ENCODE data around the gene RGMA.

Gene RGMA

DNA sequence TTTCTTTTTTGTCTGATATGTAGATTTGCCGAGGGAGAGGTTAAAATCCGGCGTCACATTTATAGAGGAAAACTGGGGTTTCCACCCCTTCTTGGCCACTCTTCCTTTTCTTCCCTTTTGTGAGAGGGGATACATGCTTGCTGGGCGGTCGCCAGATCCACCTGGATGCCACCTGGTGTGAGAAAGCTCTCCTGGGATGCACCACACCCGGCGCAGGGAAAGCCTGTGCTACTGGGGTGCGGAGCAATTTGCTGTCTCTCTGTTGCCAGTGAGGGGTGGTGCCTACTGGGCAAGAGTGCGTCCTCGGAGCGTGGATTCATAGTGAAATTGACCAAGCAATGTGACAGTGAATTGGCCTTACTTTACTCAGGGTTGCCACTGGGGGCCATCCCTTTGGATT is 2.5 kb upstream of the RGMA start:
- DNase-seq: no peak

DNA sequence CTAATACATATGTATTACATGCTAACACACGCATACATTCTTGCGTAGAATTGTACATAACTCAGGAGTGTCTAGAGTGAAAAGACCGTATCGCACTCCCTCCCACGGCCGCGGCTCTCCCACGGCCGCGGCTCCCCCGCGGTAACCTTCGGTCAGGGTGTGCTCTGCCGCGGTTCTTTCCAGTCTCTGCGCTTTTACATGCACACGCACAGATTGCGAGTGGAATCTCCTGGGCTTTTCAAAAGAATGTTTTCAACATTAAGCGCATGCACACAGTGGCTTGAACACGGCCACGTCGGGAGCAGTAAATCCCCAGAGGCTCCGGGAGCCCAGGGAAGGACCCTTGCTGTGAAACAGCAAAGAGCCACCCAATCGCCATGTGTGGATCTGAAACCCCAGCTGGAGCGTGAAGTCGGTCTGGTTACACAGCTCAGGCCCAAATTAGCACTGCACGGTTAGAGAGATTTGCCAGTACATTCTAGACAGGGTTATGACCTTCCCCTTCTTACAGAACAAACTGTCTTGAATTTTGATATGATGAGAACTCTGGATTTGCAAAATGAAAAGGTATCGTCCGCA is 805 bp upstream of the RGMA start:
- no peak for DNase-seq

DNA sequence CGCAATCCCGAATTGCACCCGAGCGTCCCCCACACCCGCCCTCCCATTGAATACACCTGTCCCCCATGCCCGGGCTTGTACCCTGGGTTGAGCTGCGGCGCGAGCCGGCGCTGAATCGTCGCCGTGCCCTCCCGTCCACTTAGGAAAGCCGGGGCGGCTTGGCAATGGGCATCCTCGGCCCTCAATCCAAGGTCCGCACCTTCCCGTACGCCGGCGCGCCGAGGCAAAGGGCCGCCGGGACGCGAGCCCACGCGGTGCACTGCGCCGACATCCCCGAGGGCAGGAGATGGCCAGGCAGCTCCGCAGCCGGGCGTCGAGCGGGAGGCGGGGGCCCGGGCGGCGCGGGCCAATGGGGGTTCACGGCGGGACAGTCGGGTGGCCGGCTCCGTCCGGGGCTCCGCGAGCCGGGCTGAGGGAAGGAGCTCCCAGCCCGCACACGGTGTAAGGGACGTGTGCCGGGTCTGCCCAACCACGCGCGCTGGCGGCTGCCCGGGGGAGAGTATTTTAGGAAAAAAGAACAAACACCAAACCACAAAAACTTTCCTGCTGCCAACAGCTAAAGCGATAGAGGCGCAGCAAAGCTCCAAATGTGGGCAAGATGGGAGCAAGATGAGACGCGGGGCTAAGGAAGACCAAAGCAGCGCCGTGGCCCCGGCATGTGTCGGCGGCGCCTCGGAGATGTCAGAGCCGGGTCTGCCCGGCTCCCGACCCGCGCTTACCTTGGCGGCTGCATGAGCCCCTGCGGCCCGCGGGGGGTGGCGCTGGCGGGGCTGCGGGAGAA is 621 bp downstream of the RGMA start:
- no peak for DNase-seq

DNA sequence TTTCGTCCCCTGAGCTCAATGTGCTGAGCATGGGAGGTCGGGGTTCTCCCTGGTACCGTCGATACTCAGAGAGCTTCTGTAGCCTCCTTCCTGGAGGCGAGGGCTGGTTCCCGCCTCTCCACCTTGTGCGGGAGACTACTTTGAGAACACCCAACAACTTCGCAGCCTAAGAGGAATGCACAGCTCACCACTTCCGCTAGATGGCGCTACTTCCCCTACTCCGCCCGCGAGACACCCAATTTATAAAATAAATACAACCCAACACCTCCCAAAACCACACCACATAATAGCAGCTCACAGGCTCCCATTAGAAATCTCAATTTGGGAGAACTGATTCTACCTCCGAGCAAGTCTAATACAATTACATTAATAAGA is 1.2 kb downstream of the RGMA start:
- peak; percentile 34 for DNase-seq

DNA sequence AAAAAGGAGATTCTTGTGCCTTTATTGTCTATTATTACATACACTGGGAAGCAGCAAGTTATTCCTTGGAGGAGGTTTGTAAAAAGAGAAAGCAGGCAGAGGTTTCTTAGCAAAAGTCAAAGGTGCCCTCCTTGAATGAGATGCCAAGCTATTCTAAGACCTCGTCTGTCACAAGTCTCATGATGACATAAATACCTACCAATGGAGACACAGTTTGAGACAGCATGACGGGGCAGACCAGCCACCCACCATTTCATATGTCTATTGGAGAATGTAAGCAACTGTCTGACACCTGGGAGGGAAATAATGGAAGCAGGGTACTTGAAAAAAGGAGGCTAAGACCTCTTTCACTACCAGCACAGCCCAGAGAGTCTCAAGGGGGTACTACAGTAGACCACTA is 2.2 kb downstream of the RGMA start:
- no peak for DNase-seq

DNA sequence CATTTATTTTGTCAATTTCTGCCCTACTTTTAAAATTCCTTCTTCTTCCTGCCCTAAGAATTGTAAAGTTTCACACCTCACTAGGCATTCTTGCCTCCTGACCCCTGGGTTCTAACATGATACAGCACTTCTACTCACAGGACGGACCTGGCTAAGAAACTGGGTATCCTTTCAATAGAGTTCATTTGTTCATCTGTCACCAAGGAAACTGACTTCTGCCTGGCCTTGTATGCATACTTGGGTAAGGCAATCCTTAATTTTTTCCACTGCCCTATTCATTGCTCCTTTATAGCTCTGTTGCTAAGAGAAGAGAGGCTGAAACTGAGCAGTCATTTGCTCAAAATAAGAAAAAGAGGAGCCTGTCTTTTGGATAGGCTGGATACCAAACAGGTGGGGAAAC is 3.3 kb downstream of the RGMA start:
- DNase-seq: no peak

DNA sequence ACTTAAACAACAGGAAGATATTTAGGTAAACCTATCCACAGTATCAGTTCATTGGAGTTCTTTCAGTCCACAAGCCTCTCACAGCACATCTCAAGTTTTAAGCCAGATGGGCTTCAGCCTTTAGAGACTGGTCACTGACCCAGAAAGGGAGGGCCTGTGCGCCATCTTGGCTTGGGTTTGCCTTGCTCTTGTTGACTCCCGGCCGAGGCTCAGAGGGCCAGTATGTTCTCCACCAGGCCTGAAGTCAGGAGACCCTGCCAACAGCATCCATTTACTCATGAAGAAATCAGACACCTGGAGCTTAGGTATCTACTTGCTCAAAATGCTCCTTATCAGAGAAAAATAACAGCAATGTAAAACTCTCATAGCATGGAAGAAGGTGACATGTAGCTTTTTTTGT is 6.2 kb downstream of the RGMA start:
- DNase-seq: no peak

DNA sequence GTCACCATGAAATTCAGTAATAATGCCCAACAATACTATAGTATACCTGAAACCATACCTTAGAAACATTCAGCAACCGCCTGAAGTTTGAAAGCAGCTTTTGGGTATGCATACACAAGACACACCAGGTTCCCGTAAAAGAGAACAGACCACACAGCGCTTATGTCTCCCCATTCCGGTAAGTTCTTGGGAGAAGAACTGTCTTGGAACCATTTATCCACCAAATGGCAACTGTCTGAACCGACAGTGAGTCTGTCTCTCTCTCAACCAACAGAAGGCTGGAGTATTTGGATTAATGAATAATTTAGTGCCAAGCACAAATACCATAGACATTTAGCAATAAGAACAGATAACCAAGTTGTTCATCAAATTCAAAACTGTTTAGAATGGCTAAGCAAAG is 7.6 kb downstream of the RGMA start:
- no peak for DNase-seq

DNA sequence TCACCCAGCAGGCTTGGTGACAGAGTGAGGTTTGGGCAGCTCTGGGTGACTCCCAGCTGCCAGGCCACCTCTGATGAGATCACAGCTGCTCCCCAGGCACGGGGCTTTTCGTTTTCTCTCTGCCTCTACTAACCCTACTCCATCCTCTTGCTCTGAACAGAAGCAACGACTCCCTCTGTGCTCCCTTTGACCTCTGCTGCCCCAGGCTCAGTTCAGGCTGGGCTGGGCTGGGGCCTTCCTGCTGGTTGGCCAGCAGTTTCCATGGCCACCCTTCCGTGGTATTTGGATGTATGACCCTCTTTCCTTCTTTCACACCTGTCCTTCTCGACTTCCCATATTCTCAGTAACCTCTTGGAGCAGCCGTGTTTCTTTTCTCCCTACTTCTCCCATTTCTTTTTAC is 8.6 kb downstream of the RGMA start:
- DNase-seq: no peak

DNA sequence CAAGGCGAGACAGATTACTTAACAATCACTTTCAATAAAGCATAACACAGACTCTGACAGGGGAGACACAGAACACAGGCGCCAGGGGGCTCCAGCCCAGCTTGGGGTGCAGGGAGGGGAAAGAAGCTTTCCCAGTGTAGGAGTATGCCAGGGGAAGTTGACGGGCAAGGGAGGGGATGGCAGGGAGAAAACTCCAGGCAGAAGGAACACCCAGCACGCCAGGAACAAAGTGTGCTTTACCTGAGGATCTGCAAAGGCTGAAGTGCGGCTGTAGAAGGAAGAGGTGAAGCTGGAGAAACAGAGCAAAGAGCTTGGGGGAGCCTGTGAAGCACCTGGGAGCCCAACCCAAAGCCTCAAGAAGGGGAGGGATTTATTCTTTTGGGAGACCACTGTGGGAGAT is 12.1 kb downstream of the RGMA start:
- DNase-seq: no peak

DNA sequence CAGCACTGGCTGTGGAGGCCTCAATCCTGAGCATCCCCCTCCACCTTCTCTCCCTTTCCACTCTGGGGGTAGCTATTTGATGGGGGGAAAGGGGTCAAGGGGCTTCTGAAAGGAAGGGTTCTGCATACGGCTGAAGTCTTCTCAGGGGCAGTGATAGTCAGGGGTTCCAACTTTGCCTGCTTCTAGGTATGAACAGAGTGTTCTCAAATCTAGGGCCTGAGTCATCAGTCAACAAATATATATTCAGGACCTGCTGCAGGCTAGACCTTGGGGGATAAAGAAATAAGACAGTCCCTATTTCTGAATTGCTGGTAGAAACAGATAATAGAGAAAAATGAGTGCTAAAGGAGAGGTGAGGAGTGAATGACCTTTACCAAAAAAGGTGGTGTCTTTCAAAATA is 12.8 kb downstream of the RGMA start:
- no peak for DNase-seq

DNA sequence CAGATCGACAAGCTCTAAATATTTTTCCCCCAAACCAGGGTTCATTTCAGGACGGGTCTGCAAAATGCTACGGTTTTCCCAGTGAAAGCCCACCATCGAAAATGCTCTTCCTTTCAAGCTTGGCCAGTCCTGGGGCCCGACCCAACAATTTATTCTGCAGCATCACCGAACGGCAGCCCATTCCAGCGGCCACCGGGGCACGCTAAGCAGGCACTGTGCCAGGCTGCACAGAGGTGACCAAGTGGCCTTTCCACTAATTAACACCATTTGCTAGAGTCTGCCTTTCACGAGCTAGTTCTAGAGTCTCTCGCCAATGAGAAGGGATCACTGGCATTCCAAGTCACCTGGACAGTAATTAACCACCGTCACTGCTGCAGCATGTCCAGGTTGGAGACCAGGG is 14.4 kb downstream of the RGMA start:
- no peak for DNase-seq

DNA sequence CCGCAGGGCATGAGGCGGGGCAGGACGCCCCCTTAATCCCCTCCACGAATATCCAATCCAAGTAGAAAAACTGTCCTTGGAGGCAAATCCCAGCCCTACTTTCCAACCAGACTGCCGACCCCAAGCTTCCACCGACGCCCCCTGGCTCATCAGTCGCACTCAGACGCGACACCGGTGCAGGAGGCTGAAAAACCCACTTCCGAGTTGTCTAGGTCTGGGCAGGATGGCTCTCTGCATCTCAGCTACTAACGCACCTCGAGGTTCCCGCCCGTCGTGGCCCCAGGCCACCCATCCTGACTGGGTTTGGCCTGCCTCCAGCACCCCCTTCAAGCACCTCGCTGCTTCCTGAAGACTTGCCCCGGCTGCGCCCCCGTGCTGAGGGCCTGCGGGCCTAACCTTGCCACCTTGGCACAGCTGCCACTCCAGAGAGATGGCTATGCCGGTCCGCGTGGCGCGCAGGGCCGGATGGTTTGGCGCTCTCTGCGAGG is 15.5 kb downstream of the RGMA start:
- DNase-seq: no peak

DNA sequence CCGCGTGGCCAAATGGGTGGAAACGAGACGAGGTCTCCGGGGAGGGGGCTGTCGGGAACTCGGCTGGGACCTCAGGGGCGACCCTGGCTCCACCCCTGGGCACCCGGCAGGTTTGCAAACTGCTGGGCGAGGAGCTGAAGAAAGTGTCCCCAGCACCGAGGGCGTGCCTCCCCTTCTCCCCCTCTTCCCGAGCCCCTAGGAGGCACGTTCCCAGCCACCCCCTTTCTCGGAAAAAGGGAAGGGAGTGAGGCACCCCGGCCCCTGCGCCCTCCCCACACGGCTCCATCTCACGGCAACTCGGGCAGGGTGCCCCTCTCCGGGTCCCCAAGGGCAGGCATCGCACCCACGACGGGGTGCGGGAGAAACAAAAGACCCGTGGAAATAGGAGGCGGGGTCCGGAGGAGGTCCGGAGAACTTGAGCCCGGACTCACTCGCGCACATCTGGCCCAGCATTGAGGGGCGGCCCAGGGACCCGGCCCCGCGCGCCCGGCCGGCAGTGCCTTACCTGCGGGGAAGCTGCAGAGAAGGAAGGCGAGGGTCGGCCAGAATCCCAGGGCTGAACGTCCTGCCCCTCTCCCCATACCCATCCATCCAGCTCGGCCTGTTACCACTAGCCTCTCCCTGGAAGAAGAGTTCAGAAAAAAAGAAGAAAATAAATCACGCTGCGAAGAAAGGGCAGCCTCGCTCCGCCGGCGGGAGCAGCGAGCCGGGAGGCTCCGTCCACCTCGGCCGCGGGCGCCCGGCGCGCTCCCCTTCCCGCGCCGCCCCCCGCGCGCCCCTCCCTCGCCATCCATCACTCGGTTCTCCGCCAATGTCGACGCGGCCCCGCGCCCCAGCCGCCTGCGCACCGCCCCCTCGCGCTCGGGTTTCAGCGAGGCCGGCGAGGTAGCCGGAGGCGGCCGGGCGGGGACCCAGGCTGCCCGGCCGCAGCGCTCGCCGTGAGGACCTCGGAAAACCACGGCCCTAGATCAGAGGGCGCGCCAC is 16.3 kb downstream of the RGMA start:
- no peak for DNase-seq

DNA sequence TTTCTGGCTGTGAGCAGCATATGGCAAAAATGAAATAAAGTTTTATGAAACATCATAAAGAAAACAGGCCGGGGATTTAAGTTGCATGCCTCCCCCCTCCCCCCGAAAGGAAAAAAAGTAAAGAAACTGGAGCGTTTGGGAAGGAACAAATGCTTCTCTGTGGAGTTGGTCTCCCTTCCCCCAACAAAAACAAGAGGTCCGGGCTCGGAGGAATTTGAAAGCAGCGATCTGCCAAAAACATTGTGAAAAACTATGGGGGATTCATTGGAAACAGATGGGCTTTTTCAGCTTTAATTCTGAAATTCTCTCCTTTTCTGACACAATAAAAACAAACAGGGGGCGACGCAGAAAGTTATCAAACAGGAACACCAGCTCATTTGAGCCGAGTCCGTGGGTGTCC is 17.0 kb downstream of the RGMA start:
- no peak for DNase-seq

DNA sequence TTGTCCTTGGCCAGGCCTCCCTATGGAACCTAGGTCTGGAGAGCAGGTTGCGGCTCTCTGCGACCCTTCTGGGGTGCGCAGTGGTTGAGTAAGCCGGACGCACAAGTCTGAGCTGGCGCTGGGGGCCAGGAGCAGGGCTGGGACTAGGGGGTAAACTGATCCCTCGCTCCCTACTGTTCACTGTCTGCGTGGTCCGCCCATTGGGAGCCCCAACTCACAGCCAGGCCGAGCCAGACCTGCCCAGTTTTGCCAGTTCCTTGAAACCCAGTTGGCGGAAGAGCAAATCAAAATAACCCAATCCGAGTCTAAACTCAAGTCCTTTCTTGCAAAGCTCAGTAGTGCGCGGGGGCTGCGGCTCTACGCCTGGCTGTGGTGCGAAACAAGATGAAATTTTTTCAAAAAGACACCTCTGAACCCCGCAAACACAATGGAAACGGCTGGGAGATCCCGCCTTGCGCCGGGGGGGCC is 17.5 kb downstream of the RGMA start:
- no peak for DNase-seq

DNA sequence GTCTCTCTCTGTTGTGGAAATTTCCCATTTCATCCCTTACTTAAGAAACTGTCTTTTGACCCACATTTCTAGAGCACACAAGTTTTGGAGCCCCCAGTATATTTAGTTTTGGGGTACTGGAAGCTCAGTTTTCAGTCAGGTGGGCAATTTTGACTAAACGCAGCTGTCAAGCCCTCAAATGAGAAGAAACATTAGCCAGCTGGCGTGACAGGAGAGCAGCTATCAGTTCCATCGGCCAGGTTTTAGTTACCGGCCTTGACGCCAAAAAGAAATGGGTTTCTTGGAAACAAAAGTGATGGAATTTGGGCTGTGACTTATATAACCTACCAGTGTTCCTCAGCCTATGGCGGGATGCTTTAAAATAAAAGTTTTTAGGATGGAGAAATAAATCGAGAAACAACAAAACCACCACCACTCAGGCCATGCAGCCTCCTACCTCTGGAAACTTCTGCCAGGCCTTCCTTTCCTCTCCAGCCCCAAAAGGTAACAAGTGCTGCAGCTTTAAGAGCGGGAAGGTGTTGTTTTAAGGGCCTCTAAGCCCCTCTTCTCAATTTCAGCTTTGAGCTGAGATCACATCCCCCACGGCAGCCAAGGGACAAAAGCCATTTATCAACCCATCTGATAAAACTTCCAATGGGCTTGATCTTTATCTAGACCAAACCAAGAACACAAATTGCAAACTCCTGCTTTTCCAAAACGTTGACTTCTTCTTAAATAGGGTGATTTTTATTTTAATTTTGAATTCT is 18.3 kb downstream of the RGMA start:
- no peak for DNase-seq

DNA sequence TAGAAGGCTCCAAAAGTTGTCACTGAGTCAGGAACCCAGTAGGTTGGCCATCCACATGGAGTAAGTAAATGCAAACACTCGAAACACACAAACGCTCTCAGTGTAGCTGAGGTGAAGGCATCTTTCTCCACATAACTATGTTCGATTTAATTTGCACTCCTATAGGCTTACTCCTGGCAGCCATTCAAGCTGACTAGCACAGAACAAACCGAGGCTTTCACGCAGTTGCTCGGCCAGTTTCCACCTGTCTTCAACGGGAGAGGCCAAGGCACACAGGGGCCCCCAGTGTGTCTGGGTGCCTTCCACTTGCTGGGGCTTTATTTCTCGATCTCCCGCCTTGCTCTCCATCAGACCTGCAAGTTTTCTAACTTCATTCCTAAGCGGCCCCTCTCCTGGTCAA is 18.9 kb downstream of the RGMA start:
- no peak for DNase-seq

DNA sequence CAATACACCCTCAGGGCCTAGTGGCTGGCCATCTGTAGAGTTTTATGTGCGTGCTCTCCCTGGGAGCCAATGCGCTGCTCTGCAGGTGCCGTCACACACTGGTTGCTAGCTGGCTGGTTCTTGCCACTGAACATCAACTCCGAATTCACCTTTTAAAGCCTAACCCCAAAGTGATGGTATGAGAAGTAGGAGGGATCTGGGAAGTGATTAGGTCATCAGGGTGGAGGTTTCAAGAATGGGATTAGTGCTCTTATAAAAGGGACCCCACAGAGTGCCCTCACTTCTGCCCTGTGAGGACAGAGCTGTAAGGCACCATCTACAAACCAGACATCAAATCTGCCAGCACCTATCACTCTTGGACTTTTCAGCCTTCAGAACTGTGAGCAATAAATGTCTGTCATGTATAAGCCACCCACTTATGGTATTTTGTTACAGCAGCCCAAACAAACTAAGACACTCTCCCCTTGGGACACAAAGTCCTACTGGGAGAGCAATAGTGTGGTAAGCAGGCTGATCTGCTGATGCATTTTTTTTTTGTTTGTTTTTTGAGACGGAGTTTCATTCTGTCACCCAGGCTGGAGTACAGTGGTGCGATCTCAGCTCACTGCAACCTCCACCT is 20.3 kb downstream of the RGMA start:
- DNase-seq: no peak

DNA sequence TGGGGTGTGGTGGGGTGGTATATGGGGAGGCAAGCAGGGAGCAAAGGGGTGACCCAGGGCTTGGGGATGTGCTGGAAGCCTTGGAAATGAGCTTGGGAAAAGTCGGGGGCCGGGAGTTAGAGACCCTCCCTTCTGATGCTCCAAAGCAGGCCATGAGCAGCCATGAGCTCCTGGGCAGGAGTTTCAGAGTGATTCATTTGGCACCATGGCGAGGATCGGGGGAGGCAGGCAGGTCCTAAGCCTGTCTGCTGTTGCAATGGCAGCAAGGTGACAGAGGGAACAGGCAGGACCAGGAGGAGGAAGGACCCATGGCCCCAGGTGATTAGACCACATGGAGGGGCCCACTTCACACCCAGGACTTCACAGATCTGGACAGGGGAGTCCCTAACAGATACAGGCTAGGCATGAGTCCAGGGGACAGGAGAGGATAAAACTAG is 21.3 kb downstream of the RGMA start:
- no peak for DNase-seq

DNA sequence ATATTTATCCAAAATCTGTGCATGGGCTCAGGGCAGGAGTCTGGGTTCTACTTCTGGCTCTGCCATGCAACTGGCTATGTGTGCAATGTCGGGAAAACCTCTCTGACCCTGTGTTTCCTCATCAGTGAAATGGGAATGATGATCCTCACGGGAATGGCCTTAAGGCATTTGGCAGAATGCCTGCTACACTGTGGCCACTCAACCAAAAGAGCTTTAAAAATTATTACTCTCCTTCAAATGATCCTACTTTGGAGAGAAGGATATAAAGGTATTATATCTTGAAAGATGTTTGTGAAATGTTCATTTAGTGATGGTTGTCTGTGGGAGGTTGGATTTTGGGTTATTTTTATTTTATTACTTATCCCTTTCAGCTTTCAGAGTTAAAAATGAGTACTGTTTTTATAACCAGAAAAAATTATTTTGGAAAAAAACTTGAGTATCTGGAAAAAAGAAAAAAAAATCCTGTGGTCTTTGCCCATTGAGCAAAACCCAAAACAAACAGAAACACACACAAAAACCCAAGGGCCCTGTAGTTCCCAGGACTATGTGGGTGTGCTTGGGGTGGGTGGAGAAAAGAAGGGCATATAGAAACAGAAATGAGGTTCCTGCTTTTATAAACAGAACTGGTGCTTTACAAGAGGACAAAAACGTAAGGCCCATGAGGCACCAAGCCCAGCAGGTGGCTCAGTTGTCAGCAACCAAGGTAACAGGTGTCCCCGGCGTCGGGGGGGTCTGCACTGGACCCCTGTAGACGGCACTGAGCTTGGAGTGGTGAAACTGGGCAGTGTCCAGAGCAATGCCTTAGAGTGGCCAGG is 22.0 kb downstream of the RGMA start:
- DNase-seq: no peak
